Trophoblast cell (in vitro differentiated cells and primary cell): ENCODE measurements around the gene ZNF334.

Experiments used
- DNase-seq, 2 donors: peaks; one replicate each; pipeline ENCODE4 v3.0.0-alpha.2; 2016
- H2AFZ ChIP-seq: 2 replicates; pipeline ENCODE4 v1.6.1; 2013; ENCODE audit warnings: low read length, moderate library complexity, mild to moderate bottlenecking; ENCODE audit not compliant: insufficient read depth, poor library complexity
- H2AK5ac ChIP-seq: 2 replicates; pipeline ENCODE4 v1.6.1; 2013; ENCODE audit warnings: mild to moderate bottlenecking, low read length
- H2BK120ac ChIP-seq: 2 replicates; pipeline ENCODE4 v1.6.1; 2013; ENCODE audit warnings: low read length, mild to moderate bottlenecking, moderate library complexity; ENCODE audit not compliant: insufficient read depth, poor library complexity
- H2BK12ac ChIP-seq: 2 replicates; pipeline ENCODE4 v1.6.1; 2013; ENCODE audit warnings: mild to moderate bottlenecking, low read length, moderate library complexity
- H2BK5ac ChIP-seq: 2 replicates; pipeline ENCODE4 v1.6.1; 2013; ENCODE audit warnings: low read length, low read depth, moderate library complexity, mild to moderate bottlenecking; ENCODE audit not compliant: poor library complexity
- H3K14ac ChIP-seq: 2 replicates; pipeline ENCODE4 v1.6.1; 2013; ENCODE audit warnings: mild to moderate bottlenecking, low read length
- H3K18ac ChIP-seq: 2 replicates; pipeline ENCODE4 v1.6.1; 2013; ENCODE audit warnings: mild to moderate bottlenecking, low read length
- H3K23ac ChIP-seq: 2 replicates; pipeline ENCODE4 v1.6.1; 2013; ENCODE audit warnings: low read length
- H3K27ac ChIP-seq: 2 replicates; pipeline ENCODE4 v1.5.1; 2013; ENCODE audit warnings: low read depth, mild to moderate bottlenecking, inconsistent platforms, low read length, moderate library complexity
- H3K27me3 ChIP-seq: 2 replicates; pipeline ENCODE4 v1.6.1; 2013; ENCODE audit warnings: inconsistent platforms, mild to moderate bottlenecking, low read length, moderate library complexity; ENCODE audit not compliant: insufficient read depth
- H3K36me3 ChIP-seq, 2 experiments: 1 replicate in 1 of 2; 2 replicates in 1 of 2; pipeline ENCODE4 v1.6.1; 2013; ENCODE audit warnings: low read length in 2 of 2, mild to moderate bottlenecking in 2 of 2, moderate library complexity in 1 of 2; ENCODE audit not compliant: insufficient read depth in 2 of 2, control insufficient read depth in 1 of 2
- H3K4ac ChIP-seq: 2 replicates; pipeline ENCODE4 v1.6.1; 2013; ENCODE audit warnings: low read depth, mild to moderate bottlenecking, low read length, moderate library complexity
- H3K4me1 ChIP-seq, 2 experiments: 1 replicate in 1 of 2; 2 replicates in 1 of 2; pipeline ENCODE4 v1.6.1; 2013; ENCODE audit warnings: low read length in 2 of 2, mild to moderate bottlenecking in 2 of 2, moderate library complexity in 1 of 2; ENCODE audit not compliant: insufficient read depth in 2 of 2, control insufficient read depth in 1 of 2
- H3K4me2 ChIP-seq: 2 replicates; pipeline ENCODE4 v1.6.1; 2013; ENCODE audit warnings: inconsistent platforms, mild to moderate bottlenecking, low read length, moderate library complexity
- H3K4me3 ChIP-seq: 2 replicates; pipeline ENCODE4 v1.5.1; 2013; ENCODE audit warnings: mild to moderate bottlenecking, low read depth, low read length, inconsistent platforms
- H3K79me1 ChIP-seq: one replicate; pipeline ENCODE4 v1.6.1; 2013; ENCODE audit warnings: low read length
- H3K79me2 ChIP-seq: 2 replicates; pipeline ENCODE4 v1.6.1; 2013; ENCODE audit warnings: low read length, mild to moderate bottlenecking; ENCODE audit not compliant: control insufficient read depth, insufficient read depth, poor library complexity
- H3K9ac ChIP-seq: 2 replicates; pipeline ENCODE4 v1.6.1; 2013; ENCODE audit warnings: mild to moderate bottlenecking, low read length
- H3K9me3 ChIP-seq: 2 replicates; pipeline ENCODE4 v1.6.1; 2013; ENCODE audit warnings: low read depth, mild to moderate bottlenecking, control low read depth, inconsistent platforms, low read length; ENCODE audit not compliant: insufficient read depth
- H4K12ac ChIP-seq: 2 replicates; pipeline ENCODE4 v1.6.1; 2013; ENCODE audit warnings: low read depth, mild to moderate bottlenecking, low read length, moderate library complexity
- H4K8ac ChIP-seq: 2 replicates; pipeline ENCODE4 v1.6.1; 2013; ENCODE audit warnings: low read depth, mild to moderate bottlenecking, low read length, moderate library complexity
- H4K91ac ChIP-seq: one replicate; pipeline ENCODE4 v1.6.1; 2013; ENCODE audit warnings: low read depth, mild to moderate bottlenecking, low read length, moderate library complexity
- WGBS: extraction: QIAGEN DNeasy Blood & Tissue Kit; methylation state at CpG from one replicate; pipeline ENCODE4 v1.1.7; 2013; ENCODE audit warnings: missing lambda C conversion rate; ENCODE audit not compliant: insufficient read length, insufficient coverage; ENCODE audit errors: extremely low coverage; 5-methylcytosine and 5-hydroxymethylcytosine counted together

Gene ZNF334

GRCh38 chr20:46550461-46550860 lies 37.1 kb upstream of the ZNF334 start, which contains the start of gene OCSTAMP:
OCSTAMP (minus strand) TSS chr20:46550654; CDS start chr20:46550560, 94 bp downstream.
- Histone ChIP-seq H2AFZ (no peak within 1 kb of the TSS), H3K79me2 (no peaks in the 10 kb centered on the region), H3K4me3 (no peak within 1 kb of the TSS), H4K91ac (no peak within 1 kb of the TSS), H3K9me3 (peaks cover 1% of the 10 kb centered on the region), H3K36me3 (no peaks in the 10 kb centered on the region), H3K4me1 (peaks cover 5 to 6% of the 10 kb centered on the region in 2 experiments), H3K27me3 (no peaks in the 10 kb centered on the region), H3K27ac (no peak within 1 kb of the TSS), H3K79me1 (peaks cover 2% of the 10 kb centered on the region), H3K23ac (no peak within 1 kb of the TSS), H4K12ac (no peak within 1 kb of the TSS), H3K4ac (no peak within 1 kb of the TSS), H3K4me2 (no peak within 1 kb of the TSS), H2AK5ac (no peak within 1 kb of the TSS), H3K14ac (no peak within 1 kb of the TSS), H2BK120ac (no peak within 1 kb of the TSS), H2BK12ac (no peak within 1 kb of the TSS), H3K18ac (no peak within 1 kb of the TSS), H4K8ac (no peak within 1 kb of the TSS), H3K9ac (no peak within 1 kb of the TSS), H2BK5ac (no peak within 1 kb of the TSS)
- no CpG with 5 or more reads among the region's 9 CpGs for WGBS
- DNase-seq, result no peak

- Histone ChIP-seq H2BK5ac (no peak overlapping the region), H3K4me2 (no peak overlapping the region), H3K23ac (no peak overlapping the region), H2BK120ac (no peak overlapping the region), H3K9ac (no peak overlapping the region), H3K79me2 (no peaks in the 10 kb centered on the region), H3K79me1 (peaks cover 2% of the 10 kb centered on the region), H3K9me3 (peaks cover 1% of the 10 kb centered on the region), H3K27ac (no peak overlapping the region), H3K27me3 (no peaks in the 10 kb centered on the region), H3K18ac (no peak overlapping the region), H4K91ac (no peak overlapping the region), H3K14ac (no peak overlapping the region), H3K4me1 (peaks cover 5 to 6% of the 10 kb centered on the region in 2 experiments), H2AFZ (no peak overlapping the region), H2AK5ac (no peak overlapping the region), H3K36me3 (no peaks in the 10 kb centered on the region), H3K4ac (no peak overlapping the region), H3K4me3 (no peak overlapping the region), H4K12ac (no peak overlapping the region), H4K8ac (no peak overlapping the region), H2BK12ac (no peak overlapping the region)
- DNase-seq, result no peak
- WGBS, result no CpG with 5 or more reads among the region's 4 CpGs
These were observed 36.0 kb upstream of the ZNF334 start for GRCh38 chr20:46549188-46549972.

GRCh38 chr20:46548688-46549087 lies 35.3 kb upstream of the ZNF334 start:
- Histone ChIP-seq H3K23ac (no peak overlapping the region), H2AK5ac (no peak overlapping the region), H3K4me3 (no peak overlapping the region), H3K4ac (no peak overlapping the region), H3K4me1 (peaks cover 5 to 6% of the 10 kb centered on the region in 2 experiments), H3K27me3 (no peaks in the 10 kb centered on the region), H3K9me3 (peaks cover 1% of the 10 kb centered on the region), H2BK5ac (no peak overlapping the region), H3K18ac (no peak overlapping the region), H2BK120ac (no peak overlapping the region), H4K12ac (no peak overlapping the region), H3K27ac (no peak overlapping the region), H2AFZ (no peak overlapping the region), H3K36me3 (no peaks in the 10 kb centered on the region), H3K79me2 (no peaks in the 10 kb centered on the region), H3K79me1 (peaks cover 2% of the 10 kb centered on the region), H4K8ac (no peak overlapping the region), H4K91ac (no peak overlapping the region), H3K14ac (no peak overlapping the region), H2BK12ac (no peak overlapping the region), H3K4me2 (no peak overlapping the region), H3K9ac (no peak overlapping the region)
- DNase-seq, result no peak
- whole genome bisulfite sequencing, result no CpG with 5 or more reads among the region's 5 CpGs

- Histone ChIP-seq H3K27ac (no peak overlapping the region), H3K79me1 (peaks cover 2% of the 10 kb centered on the region), H4K8ac (no peak overlapping the region), H2BK120ac (no peak overlapping the region), H3K14ac (no peak overlapping the region), H3K9me3 (peaks cover 1% of the 10 kb centered on the region), H4K91ac (no peak overlapping the region), H2AK5ac (no peak overlapping the region), H2BK12ac (no peak overlapping the region), H3K4me3 (no peak overlapping the region), H3K23ac (no peak overlapping the region), H2AFZ (no peak overlapping the region), H3K9ac (no peak overlapping the region), H3K4me2 (no peak overlapping the region), H3K79me2 (no peaks in the 10 kb centered on the region), H2BK5ac (no peak overlapping the region), H4K12ac (no peak overlapping the region), H3K36me3 (no peaks in the 10 kb centered on the region), H3K4ac (no peak overlapping the region), H3K4me1 (peaks cover 5 to 6% of the 10 kb centered on the region in 2 experiments), H3K27me3 (no peaks in the 10 kb centered on the region), H3K18ac (no peak overlapping the region)
- WGBS, result no CpG with 5 or more reads among the region's 6 CpGs
- DNase-seq, result no peak
These were observed 34.6 kb upstream of the ZNF334 start for GRCh38 chr20:46547995-46548394.
